NCI-H2081 (cell line): ENCODE results near the gene TIMM22.
A peak's percentile ranks its signal among the peaks of the same experiment; 100 is the strongest.
"Not testable (repeated sequence)": the region's sequence is repeated elsewhere in the genome, so short reads cannot be mapped to it uniquely, and the experiment has no call there.

Experiments
- DNase-seq, 2 experiments: peaks; one replicate each; lab custom pipeline; 2025; lab: John Stamatoyannopoulos, UW

The TIMM22 gene

DNA sequence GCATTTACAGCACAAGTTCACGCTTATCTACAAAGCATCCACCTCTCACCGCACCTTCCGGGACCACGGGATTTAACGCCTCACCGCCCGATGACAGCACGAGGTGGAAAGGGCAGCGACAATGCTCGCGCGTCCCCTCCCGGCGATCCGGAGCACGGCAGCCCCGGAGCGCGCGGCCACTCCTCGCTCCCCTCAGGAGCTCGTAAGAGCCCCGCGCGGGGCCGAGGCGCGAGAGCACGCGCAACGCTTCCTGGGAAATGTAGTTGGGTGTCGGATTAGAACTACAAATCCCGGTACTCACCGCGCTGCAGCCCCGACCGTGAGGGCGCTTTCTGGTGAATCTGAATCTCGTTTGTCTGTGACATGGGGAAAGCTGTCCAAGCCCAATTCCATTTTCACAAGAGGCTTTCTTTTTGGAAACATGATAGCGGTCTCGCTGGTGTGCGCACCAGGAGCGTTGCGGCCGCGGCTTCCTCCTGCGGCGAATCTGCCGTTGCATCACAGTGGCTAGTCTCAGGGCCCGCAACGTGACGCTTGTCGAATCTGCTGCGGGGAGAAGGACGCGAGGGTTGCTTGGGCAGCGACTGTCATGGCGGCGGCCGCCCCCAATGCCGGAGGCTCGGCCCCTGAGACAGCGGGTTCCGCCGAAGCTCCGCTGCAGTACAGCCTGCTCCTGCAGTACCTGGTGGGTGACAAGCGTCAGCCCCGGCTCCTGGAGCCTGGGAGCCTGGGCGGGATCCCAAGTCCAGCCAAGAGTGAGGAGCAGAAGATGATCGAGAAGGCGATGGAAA, at the start of gene TIMM22:
Gene TIMM22, plus strand, starts transcription at position 576 of the 791 bp plus-strand sequence. Its CDS starts 14 bp downstream, at position 590.
- peak; percentile 94 to 96 for DNase-seq

DNA sequence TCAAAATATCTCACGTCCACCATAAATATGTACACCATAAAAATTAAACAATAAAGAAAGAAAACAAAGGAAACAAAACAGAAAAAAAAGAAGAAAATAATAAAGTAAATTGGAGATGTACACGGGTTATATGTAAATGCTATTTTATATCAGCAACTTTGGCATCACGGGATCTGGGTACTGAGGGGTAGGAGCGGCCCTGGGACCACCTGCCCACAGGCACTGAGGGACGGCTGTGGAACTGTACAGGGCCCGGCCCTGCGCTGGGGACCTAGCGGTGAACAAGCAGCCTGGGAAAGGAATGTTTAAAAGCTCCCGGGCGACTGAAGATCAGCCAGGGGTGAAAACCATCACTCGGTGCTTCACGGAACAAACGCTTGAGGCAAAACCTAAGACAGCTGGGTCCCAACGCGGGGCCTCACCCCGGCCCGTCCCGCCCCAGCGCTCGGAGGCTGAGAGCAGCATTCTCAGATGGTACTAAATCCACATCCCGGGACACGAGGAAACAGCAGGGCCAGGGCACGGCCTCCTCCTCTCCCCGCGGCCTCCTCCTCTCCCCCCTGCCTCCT, 48.6 kb upstream of the TIMM22 start:
- no peak for DNase-seq

GRCh38 chr17:949623-950303, 47.2 kb upstream of the TIMM22 start:
- no peak for DNase-seq

GRCh38 chr17:951325-952132, 45.4 kb upstream of the TIMM22 start:
- no peak for DNase-seq

DNA sequence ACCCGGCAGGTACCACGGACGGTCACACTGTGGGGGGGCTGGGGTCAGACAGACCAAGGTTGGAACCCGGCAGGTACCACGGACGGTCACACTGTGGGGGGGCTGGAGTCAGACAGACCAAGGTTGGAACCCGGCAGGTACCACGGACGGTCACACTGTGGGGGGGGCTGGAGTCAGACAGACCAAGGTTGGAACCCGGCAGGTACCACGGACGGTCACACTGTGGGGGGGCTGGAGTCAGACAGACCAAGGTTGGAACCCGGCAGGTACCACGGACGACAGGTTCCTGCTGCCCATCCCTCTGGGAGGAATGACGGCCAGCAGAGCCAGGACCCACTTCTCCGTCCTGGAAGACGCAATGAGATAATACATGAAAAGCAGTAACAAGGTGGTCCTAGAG, 44.3 kb upstream of the TIMM22 start:
- DNase-seq = not testable (repeated sequence)

DNA sequence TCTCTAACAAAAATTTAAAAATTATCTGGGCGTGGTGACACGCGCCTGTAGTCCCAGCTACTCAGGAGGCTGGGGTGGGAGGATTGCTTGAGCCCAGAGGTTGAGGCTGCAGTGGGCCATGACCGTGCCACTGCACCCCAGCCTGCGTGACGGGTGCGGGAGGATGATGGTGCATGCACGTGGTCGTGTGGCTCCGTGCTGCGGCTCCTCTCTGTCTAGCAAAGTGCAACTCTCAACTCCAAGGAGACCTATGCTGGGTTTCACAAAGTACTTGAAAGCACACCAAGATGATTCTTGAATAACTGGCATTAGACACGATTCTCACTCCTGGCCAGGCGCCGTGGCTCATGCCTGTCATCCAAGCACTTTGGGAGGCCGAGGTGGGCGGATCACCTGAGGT, 43.2 kb upstream of the TIMM22 start:
- DNase-seq = no peak

GRCh38 chr17:954431-955164, 42.3 kb upstream of the TIMM22 start:
- no peak for DNase-seq

- DNase-seq = no peak
Measured at GRCh38 chr17:956905-957304, 40.0 kb upstream of the TIMM22 start.

DNA sequence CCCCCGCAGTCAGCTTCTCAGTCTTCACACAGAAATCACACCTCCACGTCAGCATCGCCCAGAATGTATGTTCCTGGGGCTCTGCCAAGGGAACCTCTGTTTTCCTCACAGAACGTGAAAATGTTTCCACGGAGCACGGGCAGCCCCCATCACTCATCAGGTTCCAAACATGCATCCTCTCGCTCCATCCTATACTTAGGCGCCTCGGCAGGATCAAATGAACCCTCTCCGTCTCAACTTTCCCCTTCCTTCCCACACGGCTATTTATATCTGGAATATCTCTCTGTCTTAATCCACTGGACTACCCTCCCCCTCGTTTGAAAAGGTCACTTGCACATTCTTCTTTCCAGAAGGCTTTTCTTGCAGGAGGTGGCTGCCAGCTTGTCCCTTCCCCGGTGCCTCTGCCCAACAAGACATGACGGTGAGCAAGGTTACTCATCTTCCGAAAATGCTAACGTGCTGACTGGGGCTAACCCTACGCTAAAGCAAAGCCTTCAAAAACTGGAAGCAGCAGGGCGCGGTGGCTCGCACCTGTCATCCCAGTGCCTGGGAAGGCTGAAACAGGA, 39.0 kb upstream of the TIMM22 start:
- DNase-seq = no peak

GRCh38 chr17:958712-959451, 38.0 kb upstream of the TIMM22 start:
- DNase-seq = no peak

- no peak for DNase-seq
Measured at GRCh38 chr17:962166-962565, 34.8 kb upstream of the TIMM22 start.

DNA sequence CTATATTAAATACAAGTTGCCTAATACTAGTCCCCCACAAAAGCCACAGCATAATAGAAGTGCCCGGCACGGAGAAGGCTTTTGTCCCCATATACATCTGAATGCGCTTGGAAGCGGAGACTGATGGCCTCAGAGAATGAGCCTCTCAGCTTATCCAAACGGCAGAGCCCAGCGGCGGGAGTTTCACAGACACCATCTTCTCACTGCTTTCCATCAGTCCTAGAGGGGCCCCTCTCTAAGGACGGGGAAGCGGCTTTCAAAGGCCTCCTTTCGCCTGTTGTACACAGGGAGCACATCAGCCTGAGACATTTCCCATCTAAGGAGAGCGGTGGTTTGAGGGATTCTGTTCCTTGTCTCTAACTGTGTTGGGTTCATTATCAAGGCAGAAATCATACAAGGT, 34.3 kb upstream of the TIMM22 start:
- no peak for DNase-seq

GRCh38 chr17:964876-965275, 32.1 kb upstream of the TIMM22 start:
- peak in 1 of 2 experiments; percentile 51 for DNase-seq

- no peak for DNase-seq
Measured at GRCh38 chr17:965311-965989, 31.5 kb upstream of the TIMM22 start.

GRCh38 chr17:967122-967521, 29.8 kb upstream of the TIMM22 start:
- DNase-seq = no peak

- peak in 1 of 2 experiments; percentile 35 for DNase-seq
Measured at GRCh38 chr17:968812-969730, 27.9 kb upstream of the TIMM22 start.

DNA sequence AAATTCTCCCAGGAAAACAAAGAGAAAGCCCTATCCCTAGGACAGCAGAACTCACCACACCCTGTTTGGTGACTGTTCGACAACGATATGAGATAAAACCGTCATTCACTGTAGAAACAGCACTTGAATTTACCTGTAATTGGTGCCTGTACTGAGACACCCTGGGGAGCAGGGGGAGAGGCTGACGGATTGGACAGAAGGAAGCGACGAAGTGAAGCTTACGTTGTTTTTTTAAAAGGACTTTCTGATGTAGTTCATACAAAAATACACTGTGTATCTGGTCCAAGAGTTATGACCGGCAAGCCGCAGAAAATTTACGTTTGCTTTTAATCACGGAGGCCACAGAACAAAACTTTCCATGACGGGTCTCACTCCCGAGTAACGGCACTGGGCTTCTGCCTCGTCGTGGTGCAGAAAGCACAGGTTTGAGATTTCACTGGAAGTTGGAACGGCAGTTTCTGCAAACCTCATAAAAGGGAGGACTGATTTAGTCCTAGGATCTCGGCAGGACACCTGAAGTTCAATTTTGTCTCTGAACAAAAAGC, 27.0 kb upstream of the TIMM22 start:
- DNase-seq = peak; percentile 42 to 62

GRCh38 chr17:970364-970763, 26.6 kb upstream of the TIMM22 start:
- DNase-seq = no peak
